ENCODE results near the gene EXO1.

EXO1 gene

GRCh38 chr1:241894016-241894415, 46.0 kb downstream of the EXO1 start:
- no peak for DNase-seq (ENCODE audit: low spot score)

- no peak for DNase-seq (ENCODE audit: low spot score)
These were observed 47.0 kb downstream of the EXO1 start for GRCh38 chr1:241895013-241895412.

- DNase-seq (ENCODE audit: low spot score): no peak
These were observed 48.6 kb downstream of the EXO1 start for GRCh38 chr1:241896670-241896962.

- no peak for DNase-seq (ENCODE audit: low spot score)
These were observed 51.2 kb downstream of the EXO1 start for GRCh38 chr1:241899210-241899609.

GRCh38 chr1:241900381-241900780, 52.4 kb downstream of the EXO1 start:
- DNase-seq (ENCODE audit: low spot score): no peak

- no peak for DNase-seq (ENCODE audit: low spot score)
These were observed 54.5 kb downstream of the EXO1 start for GRCh38 chr1:241902391-241903065.

GRCh38 chr1:241916196-241916595, 68.2 kb downstream of the EXO1 start:
- DNase-seq (ENCODE audit: low spot score): no peak

GRCh38 chr1:241917487-241917886, 69.5 kb downstream of the EXO1 start:
- no peak for DNase-seq (ENCODE audit: low spot score)

- DNase-seq (ENCODE audit: low spot score): no peak
These were observed 70.9 kb downstream of the EXO1 start for GRCh38 chr1:241918879-241919278.

GRCh38 chr1:241924080-241924808, 76.2 kb downstream of the EXO1 start:
- DNase-seq (ENCODE audit: low spot score): no peak

GRCh38 chr1:241926141-241926540, 78.1 kb downstream of the EXO1 start:
- no peak for DNase-seq (ENCODE audit: low spot score)

GRCh38 chr1:241927321-241927720, 79.3 kb downstream of the EXO1 start:
- DNase-seq (ENCODE audit: low spot score): no peak

GRCh38 chr1:241932845-241933244, 84.8 kb downstream of the EXO1 start:
- DNase-seq (ENCODE audit: low spot score): no peak

- no peak for DNase-seq (ENCODE audit: low spot score)
These were observed 86.3 kb downstream of the EXO1 start for GRCh38 chr1:241934201-241934848.

GRCh38 chr1:241934866-241935265, 86.9 kb downstream of the EXO1 start:
- DNase-seq (ENCODE audit: low spot score): no peak
